GM06990 (cell line): ENCODE measurements around the gene LSS.

ENCODE experiments used
- DNase-seq: peaks from one replicate; pipeline ENCODE4 v3.0.0-alpha.2; 2011; ENCODE audit not compliant: insufficient read length; ENCODE audit errors: extremely low read depth
- H3K27me3 ChIP-seq: replicated peaks from 2 replicates; pipeline ENCODE4 v1.6.0; 2011; ENCODE audit warnings: low read length; ENCODE audit not compliant: control insufficient read depth, insufficient read depth
- H3K36me3 ChIP-seq: 2 replicates; pipeline ENCODE4 v1.5.1; 2011; ENCODE audit warnings: low read length; ENCODE audit not compliant: control insufficient read depth, insufficient read depth
- H3K4me3 ChIP-seq: replicated peaks from 2 replicates; pipeline ENCODE4 v1.5.1; 2011; ENCODE audit warnings: low read depth, mild to moderate bottlenecking, control low read depth, low read length
- CTCF ChIP-seq: IDR thresholded peaks from 2 replicates; pipeline ENCODE4 v1.5.1; 2011; ENCODE audit warnings: low read length, control low read depth, mild to moderate bottlenecking, inconsistent platforms; ENCODE audit not compliant: insufficient read depth, poor library complexity, severe bottlenecking

Gene LSS

GRCh38 chr21:46160907-46161632 lies 67.5 kb downstream of the LSS start:
- Histone ChIP-seq H3K27me3 (no peaks in the 10 kb centered on the region), H3K36me3 (no peaks in the 10 kb centered on the region), H3K4me3 (no peak overlapping the region)
- no peak for TF ChIP-seq CTCF
- DNase-seq, result peak; percentile 20

GRCh38 chr21:46160657-46160906 lies 68.0 kb downstream of the LSS start:
- H3K36me3 ChIP-seq, result no peaks in the 10 kb centered on the region
- no peaks in the 10 kb centered on the region for H3K27me3 ChIP-seq
- TF ChIP-seq CTCF, result no peak
- no peak overlapping the region for H3K4me3 ChIP-seq
- DNase-seq, result peak; percentile 3

DNA sequence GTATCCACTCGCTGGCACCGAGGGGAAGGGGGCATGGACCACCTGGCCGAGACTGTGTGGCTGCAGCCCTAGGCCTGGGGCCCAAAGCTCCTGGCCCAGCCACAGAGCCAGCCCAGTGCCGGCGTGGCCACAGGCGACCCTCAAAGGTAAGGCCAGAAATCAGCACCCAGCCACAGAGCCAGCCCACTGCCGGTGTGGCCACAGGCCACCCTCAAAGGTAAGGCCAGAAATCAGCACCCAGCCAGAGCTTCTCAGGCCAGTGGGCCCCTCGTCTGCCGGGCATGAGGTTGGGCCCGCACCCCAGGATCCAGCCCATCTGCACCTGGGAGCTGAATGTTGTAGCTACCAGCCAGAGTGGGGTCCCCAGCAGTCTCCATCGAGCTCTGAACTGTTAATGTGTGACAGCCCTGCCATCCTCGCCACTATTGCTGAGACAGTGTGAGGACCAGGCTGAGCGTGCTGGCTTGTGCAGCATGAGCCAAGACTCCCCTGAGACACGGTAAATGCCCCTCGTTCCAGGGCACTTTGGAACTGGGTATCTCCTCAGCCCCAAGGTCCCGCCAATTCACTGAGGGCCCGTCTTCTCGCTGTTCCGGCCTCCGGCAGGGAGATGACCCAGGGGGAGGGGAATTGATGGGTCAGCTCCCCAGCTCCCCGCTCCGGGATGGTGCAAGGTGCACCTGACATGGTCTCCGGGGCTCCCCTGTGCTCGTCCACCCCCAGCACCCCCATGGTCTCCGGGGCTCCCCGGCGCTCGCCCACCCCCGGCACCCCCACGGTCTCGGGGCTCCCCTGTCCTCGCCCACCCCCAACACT lies 68.5 kb downstream of the LSS start:
- peak; percentile 8 for DNase-seq
- Histone ChIP-seq H3K4me3 (no peak overlapping the region), H3K27me3 (no peaks in the 10 kb centered on the region), H3K36me3 (no peaks in the 10 kb centered on the region)
- TF ChIP-seq CTCF, result no peak

DNA sequence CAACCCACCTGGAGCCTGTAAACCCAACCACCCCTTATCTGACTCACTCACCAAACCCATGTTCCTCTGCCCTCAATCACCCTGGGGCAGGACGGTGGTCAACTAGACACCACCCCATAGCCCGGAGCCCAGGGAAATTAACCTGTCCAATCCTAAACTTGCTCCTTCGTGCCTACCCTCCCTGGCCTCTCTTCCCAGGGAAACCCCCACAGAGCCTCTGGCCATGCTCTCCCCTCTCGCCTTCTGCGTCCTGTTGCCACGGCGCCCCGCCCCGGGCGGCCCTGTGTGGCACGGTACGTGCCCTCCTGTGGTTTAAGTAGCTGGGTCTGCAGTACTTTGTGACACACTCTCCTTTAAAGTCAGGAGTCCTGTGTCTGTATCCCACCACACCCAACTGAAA lies 69.2 kb downstream of the LSS start:
- no peak for DNase-seq
- TF ChIP-seq CTCF, result no peak
- H3K27me3 ChIP-seq, result no peaks in the 10 kb centered on the region
- no peak overlapping the region for H3K4me3 ChIP-seq
- no peaks in the 10 kb centered on the region for H3K36me3 ChIP-seq

GRCh38 chr21:46158666-46159300 lies 69.8 kb downstream of the LSS start:
- DNase-seq, result peak; percentile 3
- no peak overlapping the region for H3K4me3 ChIP-seq
- TF ChIP-seq CTCF, result no peak
- H3K36me3 ChIP-seq, result no peaks in the 10 kb centered on the region
- H3K27me3 ChIP-seq, result no peaks in the 10 kb centered on the region
